H1 (cell line): ENCODE results near the gene FGF23. TPM values are rescaled to one million over a fixed set of nuclear protein-coding genes. Genes with fewer than 3 reads are reported as not detected.

Experiments
- CTCF ChIA-PET: fragments of 300-600 bp; sonication (Branson Sonifier 250); formaldehyde crosslinking; loops from one replicate; lab custom pipeline; 2021; ENCODE audit not compliant: partially characterized antibody; lab: Charles Lee
- POLR2A ChIA-PET: fragments of 300-600 bp; sonication (Branson Sonifier 250); formaldehyde crosslinking; loops from one replicate; lab custom pipeline; 2021; ENCODE audit warnings: inconsistent platforms; ENCODE audit not compliant: partially characterized antibody; lab: Charles Lee
- DNase-seq, 2 experiments: peaks; one replicate each; pipeline versions ENCODE4 v3.0.0 to v3.0.0-alpha.2; 2010 to 2022; ENCODE audit warnings: low spot score in 2 of 2, low read depth in 1 of 2, mixed read lengths in 1 of 2
- FAIRE-seq: peaks from 2 replicates; lab custom pipeline; 2011; peaks lifted over from hg19 to GRCh38; lab: Jason Lieb, UNC
- H2AFZ ChIP-seq: 2 replicates; pipeline ENCODE4 v1.8.1; 2012; ENCODE audit warnings: low read length, inconsistent platforms
- H2AK5ac ChIP-seq: 2 replicates; pipeline ENCODE4 v1.6.1; 2013; ENCODE audit warnings: low read depth, low read length
- H2BK120ac ChIP-seq: replicated peaks from 2 replicates; pipeline ENCODE3; 2013; ENCODE audit warnings: low read depth, low read length, inconsistent platforms
- H2BK12ac ChIP-seq: 2 replicates; pipeline ENCODE4 v1.6.1; 2013; ENCODE audit warnings: low read depth, low read length
- H2BK15ac ChIP-seq: 2 replicates; pipeline ENCODE4 v1.6.1; 2013; ENCODE audit warnings: low read length
- H2BK20ac ChIP-seq: 2 replicates; pipeline ENCODE4 v1.6.1; 2013; ENCODE audit warnings: low read length
- H2BK5ac ChIP-seq: 2 replicates; pipeline ENCODE4 v1.6.1; 2013; ENCODE audit warnings: low read depth, low read length
- H3K14ac ChIP-seq: 2 replicates; pipeline ENCODE4 v1.6.1; 2013; ENCODE audit warnings: inconsistent platforms; ENCODE audit not compliant: insufficient read length
- H3K18ac ChIP-seq: 2 replicates; pipeline ENCODE4 v1.6.1; 2013; ENCODE audit warnings: low read length; ENCODE audit errors: extremely low read depth
- H3K23ac ChIP-seq: 2 replicates; pipeline ENCODE4 v1.6.1; 2013; ENCODE audit warnings: inconsistent platforms; ENCODE audit not compliant: insufficient read length
- H3K23me2 ChIP-seq: 2 replicates; pipeline ENCODE4 v1.6.1; 2013; ENCODE audit warnings: low read depth, low read length
- H3K27ac ChIP-seq: 2 replicates; pipeline ENCODE4 v1.6.1; 2011; ENCODE audit warnings: low read depth, low read length, inconsistent platforms
- H3K27me3 ChIP-seq, 4 experiments: replicated peaks in 1 of 4; 1 replicate in 1 of 4; 2 replicates in 3 of 4; pipeline versions ENCODE4 v1.6.1 to v1.8.1; 2011 to 2013; ENCODE audit warnings: low read length in 3 of 4, mild to moderate bottlenecking in 3 of 4, inconsistent platforms in 2 of 4, mixed read lengths in 2 of 4, moderate library complexity in 1 of 4; ENCODE audit not compliant: control insufficient read depth in 3 of 4, insufficient read depth in 3 of 4; ENCODE audit errors: extremely low read depth in 1 of 4
- H3K36me3 ChIP-seq, 4 experiments: 2 replicates each; pipeline versions ENCODE4 v1.6.1 to v1.8.1; 2011 to 2013; ENCODE audit warnings: mild to moderate bottlenecking in 4 of 4, low read length in 3 of 4, moderate library complexity in 2 of 4, control low read depth in 1 of 4, inconsistent platforms in 1 of 4; ENCODE audit not compliant: insufficient read depth in 4 of 4, control insufficient read depth in 2 of 4
- H3K4ac ChIP-seq: replicated peaks from 2 replicates; pipeline ENCODE3; 2013; ENCODE audit warnings: low read length, low read depth, mixed read lengths, inconsistent platforms; ENCODE audit not compliant: insufficient read length
- H3K4me1 ChIP-seq, 4 experiments: replicated peaks in 1 of 4; 1 replicate in 1 of 4; 2 replicates in 3 of 4; pipeline versions ENCODE4 v1.6.1 to v1.8.1; 2011 to 2013; ENCODE audit warnings: low read length in 3 of 4, inconsistent platforms in 2 of 4, mixed read lengths in 1 of 4; ENCODE audit not compliant: insufficient read depth in 4 of 4, control insufficient read depth in 3 of 4
- H3K4me2 ChIP-seq, 2 experiments: 2 replicates each; pipeline versions ENCODE4 v1.6.1 to v1.8.1; 2011 to 2013; ENCODE audit warnings: low read depth in 2 of 2, low read length in 2 of 2, control low read depth in 1 of 2, inconsistent platforms in 1 of 2, mild to moderate bottlenecking in 1 of 2; ENCODE audit not compliant: insufficient read depth in 1 of 2
- H3K4me3 ChIP-seq, 4 experiments: fragments of 200-600, 300-600 bp in 1 of 4; sonication (generic), shearing (Covaris generic), sonication (Bioruptor Twin) in 1 of 4; 2 replicates each; pipeline versions ENCODE4 v1.5.1 to v1.8.1; 2011 to 2016; ENCODE audit warnings: low read length in 4 of 4, low read depth in 3 of 4, control low read depth in 2 of 4, inconsistent platforms in 2 of 4, mild to moderate bottlenecking in 2 of 4, mixed read lengths in 1 of 4, moderate library complexity in 1 of 4; ENCODE audit not compliant: insufficient read depth in 2 of 4; ENCODE audit errors: extremely low read depth in 1 of 4
- H3K56ac ChIP-seq: replicated peaks from 2 replicates; pipeline ENCODE3; 2013; ENCODE audit warnings: low read depth, mild to moderate bottlenecking, mixed read lengths, low read length, inconsistent platforms; ENCODE audit not compliant: insufficient read length
- H3K79me1 ChIP-seq: 2 replicates; pipeline ENCODE4 v1.6.1; 2013; ENCODE audit warnings: low read depth, low read length, control low read depth
- H3K79me2 ChIP-seq, 2 experiments: 2 replicates each; pipeline versions ENCODE4 v1.6.1 to v1.8.1; 2012 to 2013; ENCODE audit warnings: low read length in 2 of 2, mild to moderate bottlenecking in 2 of 2, inconsistent platforms in 1 of 2; ENCODE audit not compliant: insufficient read depth in 2 of 2, control insufficient read depth in 1 of 2
- H3K9ac ChIP-seq, 4 experiments: replicated peaks in 1 of 4; 1 replicate in 1 of 4; 2 replicates in 3 of 4; pipeline versions ENCODE4 v1.6.1 to v1.8.1; 2011 to 2013; ENCODE audit warnings: low read depth in 3 of 4, low read length in 3 of 4, control low read depth in 2 of 4, mild to moderate bottlenecking in 2 of 4, moderate library complexity in 2 of 4, inconsistent platforms in 1 of 4; ENCODE audit errors: extremely low read depth in 1 of 4
- H3K9me3 ChIP-seq, 2 experiments: 2 replicates each; pipeline versions ENCODE4 v1.6.1 to v1.8.1; 2012 to 2013; ENCODE audit warnings: mild to moderate bottlenecking in 2 of 2, moderate library complexity in 2 of 2, control low read depth in 1 of 2, inconsistent platforms in 1 of 2, low read depth in 1 of 2, low read length in 1 of 2, mixed read lengths in 1 of 2; ENCODE audit not compliant: insufficient read depth in 2 of 2
- H4K20me1 ChIP-seq, 2 experiments: replicated peaks in 1 of 2; 2 replicates each; pipeline versions ENCODE3 to v1.8.1; 2011 to 2013; ENCODE audit warnings: inconsistent platforms in 2 of 2, low read length in 2 of 2, mild to moderate bottlenecking in 1 of 2; ENCODE audit not compliant: insufficient read depth in 2 of 2, control insufficient read depth in 1 of 2
- H4K5ac ChIP-seq: 2 replicates; pipeline ENCODE4 v1.6.1; 2013; ENCODE audit warnings: low read length, low read depth, mixed read lengths, inconsistent platforms; ENCODE audit not compliant: insufficient read length
- H4K8ac ChIP-seq: 2 replicates; pipeline ENCODE4 v1.8.0; 2013; ENCODE audit warnings: mild to moderate bottlenecking, moderate library complexity, low read length, inconsistent platforms; ENCODE audit not compliant: insufficient read depth; ENCODE audit errors: extremely low read depth
- H4K91ac ChIP-seq: replicated peaks from 2 replicates; pipeline ENCODE3; 2013; ENCODE audit warnings: low read length, mixed read lengths, inconsistent platforms; ENCODE audit not compliant: insufficient read length
- BACH1 ChIP-seq: IDR thresholded peaks from 2 replicates; pipeline ENCODE4 v1.6.1; 2012; ENCODE audit warnings: low read length, improper control_type of control experiment
- BRCA1 ChIP-seq: IDR thresholded peaks from 2 replicates; pipeline ENCODE4 v1.6.1; 2012; ENCODE audit warnings: low read depth, low read length, improper control_type of control experiment
- CHD2 ChIP-seq: IDR thresholded peaks from 2 replicates; pipeline ENCODE4 v1.6.1; 2012; ENCODE audit warnings: low read length, improper control_type of control experiment
- EP300 ChIP-seq, 2 experiments: IDR thresholded peaks; 1 replicate in 1 of 2; 2 replicates in 1 of 2; pipeline ENCODE4 v1.6.1; 2011 to 2012; ENCODE audit warnings: low read depth in 2 of 2, low read length in 2 of 2, mild to moderate bottlenecking in 2 of 2, borderline replicate concordance in 1 of 2, inconsistent platforms in 1 of 2, moderate library complexity in 1 of 2
- FOSL1 ChIP-seq: IDR thresholded peaks from 2 replicates; pipeline ENCODE4 v1.6.1; 2011; ENCODE audit warnings: mild to moderate bottlenecking, low read depth, low read length, moderate library complexity; ENCODE audit not compliant: insufficient read depth
- KDM1A ChIP-seq: fragments of 200-600, 300-600 bp; sonication (generic); IDR thresholded peaks from 2 replicates; pipeline ENCODE4 v1.7.1; 2016; ENCODE audit warnings: mild to moderate bottlenecking, low read length, borderline replicate concordance
- NRF1 ChIP-seq: IDR thresholded peaks from 2 replicates; pipeline ENCODE4 v1.6.1; 2011; ENCODE audit warnings: mild to moderate bottlenecking, low read depth, low read length, improper control_type of control experiment
- POLR2A ChIP-seq, 2 experiments: IDR thresholded peaks; 1 replicate in 1 of 2; 2 replicates in 1 of 2; pipeline ENCODE4 v1.6.1; 2011; ENCODE audit warnings: low read depth in 2 of 2, low read length in 2 of 2, mild to moderate bottlenecking in 2 of 2; ENCODE audit errors: control extremely low read depth in 1 of 2
- RAD21 ChIP-seq, 2 experiments: IDR thresholded peaks in 1 of 2; conservative IDR thresholded peaks in 1 of 2; 2 replicates each; pipeline ENCODE4 v1.6.1; 2011; ENCODE audit warnings: low read depth in 2 of 2, low read length in 2 of 2, improper control_type of control experiment in 1 of 2, inconsistent platforms in 1 of 2, mild to moderate bottlenecking in 1 of 2, moderate library complexity in 1 of 2
- SP1 ChIP-seq: IDR thresholded peaks from 2 replicates; pipeline ENCODE4 v1.6.1; 2011; ENCODE audit warnings: low read depth, low read length
- TAF7 ChIP-seq: optimal IDR thresholded peaks from 2 replicates; pipeline ENCODE3; 2011; ENCODE audit warnings: low read depth, mild to moderate bottlenecking, inconsistent platforms, low read length, moderate library complexity, borderline replicate concordance
- WGBS, 2 experiments: shearing (Covaris generic) in 1 of 2; methylation state at CpG; one replicate each; pipeline versions ENCODE4 v1.1.6 to v1.1.7; 2013 to 2015; ENCODE audit warnings: low lambda C conversion rate in 2 of 2, mixed read lengths in 2 of 2, inconsistent platforms in 1 of 2, low coverage in 1 of 2, missing lambda C conversion rate in 1 of 2; ENCODE audit not compliant: insufficient replicate concordance in 2 of 2, insufficient coverage in 1 of 2, insufficient read length in 1 of 2; ENCODE audit errors: extremely low coverage in 1 of 2, missing lambda C conversion rate in 1 of 2; 5-methylcytosine and 5-hydroxymethylcytosine counted together
- polyA plus RNA-seq, 7 experiments: library from polyadenylated mRNA; depleted of rRNA in 3 of 7; stranded (reverse) in 5 of 7; unstranded in 2 of 7; fragments of >200 nt in 5 of 7; fragments of 200-250 nt in 2 of 7; gene quantifications; 1 replicate in 5 of 7; 2 replicates in 1 of 7; 4 replicates in 1 of 7; pipeline versions ENCODE4 v1.2.1 to v1.2.3, GENCODE V29; 2011 to 2013; ENCODE audit warnings: missing spikeins in 2 of 7, mixed read lengths in 2 of 7
- total RNA-seq: library from RNA; stranded (reverse); fragmentation: NEBNext Ultra II Directional; extraction: Animal tissue kit (Norgen Biotek cat#: 25700); gene quantifications from 2 replicates; pipeline ENCODE4 v1.2.1, GENCODE V29; 2021
- TF ChIP-seq, protein P1 (sequence below): IDR thresholded peaks from 2 replicates; pipeline ENCODE4 v1.6.1; 2011; ENCODE audit warnings: low read depth, mild to moderate bottlenecking, low read length; ENCODE audit not compliant: insufficient read depth
- TF ChIP-seq, protein P2 (sequence below): IDR thresholded peaks from 2 replicates; pipeline ENCODE4 v1.6.1; 2011; ENCODE audit warnings: low read length, improper control_type of control experiment

The FGF23 gene
- total and polyA plus RNA-seq, 2 of the 8 experiments (the other 6 are each of a cell fraction or from before 2014, with no cell fraction given), result 0.35 to 0.67 TPM

DNA sequence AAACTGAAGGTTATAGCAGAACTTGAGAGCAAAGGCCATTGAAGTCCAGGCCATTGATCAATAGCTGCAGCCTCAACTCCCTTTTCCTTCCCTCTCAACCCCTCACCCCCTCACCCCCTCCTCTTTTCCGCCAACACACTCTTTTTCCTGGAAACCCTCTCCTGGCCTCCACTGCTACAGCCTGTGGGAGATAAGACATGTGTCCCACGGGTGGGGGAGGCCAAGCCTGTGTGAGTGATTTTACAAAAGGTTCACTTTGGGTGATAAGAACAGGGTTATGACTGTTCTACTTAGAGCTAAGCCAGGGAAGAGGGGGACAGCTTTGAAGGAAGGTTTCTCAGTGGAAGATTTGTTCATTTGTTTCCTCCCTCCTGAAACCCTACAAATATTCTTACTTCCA lies 9.2 kb upstream of the FGF23 start:
- H3K4me2 ChIP-seq, result no peak overlapping the region
- ChIA-PET CTCF (interaction anchor here (1.5 to 1.6 kb wide), 2 partner anchors 17 to 138 kb away, joined by 5 read pairs; no protein-coding TSS in a partner anchor), POLR2A (no interaction called here)
- H3K23me2 ChIP-seq, result no peaks in the 10 kb centered on the region
- no peak overlapping the region for H3K23ac ChIP-seq
- H3K9ac ChIP-seq, result no peak overlapping the region
- FAIRE-seq (no peak), DNase-seq (no peak)
- H2AFZ ChIP-seq, result no peak overlapping the region
- no peaks in the 10 kb centered on the region for H3K36me3 ChIP-seq
- no peak overlapping the region for H4K5ac ChIP-seq
- no peaks in the 10 kb centered on the region for H3K79me2 ChIP-seq
- H2BK12ac ChIP-seq, result no peak overlapping the region
- 80% methylated on average over 1 to 2 of the region's 2 CpGs for WGBS, 2 experiments
- H3K4me1 ChIP-seq, result peaks cover 0 to under 1% (median 0%) of the 10 kb centered on the region in 4 experiments; a peak in 1 of 7 replicates
- no peak overlapping the region for H3K14ac ChIP-seq
- no peaks in the 10 kb centered on the region for H3K79me1 ChIP-seq
- H2BK20ac ChIP-seq, result no peak overlapping the region
- no peak overlapping the region for H2BK15ac ChIP-seq
- no peak overlapping the region for H2AK5ac ChIP-seq
- H3K18ac ChIP-seq, result no peak overlapping the region
- H3K56ac ChIP-seq, result no peak overlapping the region
- no peak overlapping the region for H4K91ac ChIP-seq
- H2BK120ac ChIP-seq, result no peak overlapping the region
- H3K4ac ChIP-seq, result no peak overlapping the region
- H3K9me3 ChIP-seq, result no peaks in the 10 kb centered on the region
- no peak overlapping the region for H3K4me3 ChIP-seq
- H3K27ac ChIP-seq, result no peak overlapping the region
- H4K20me1 ChIP-seq, result no peaks in the 10 kb centered on the region
- no peak overlapping the region for H2BK5ac ChIP-seq
- H3K27me3 ChIP-seq, result peaks cover 0 to 1% (median 0%) of the 10 kb centered on the region in 4 experiments; a peak in 1 of 7 replicates
- H4K8ac ChIP-seq, result no peak overlapping the region
- TF ChIP-seq POLR2A (IDR thresholded peaks at IDR 0.05; ENCODE audit: control extremely low read depth in 1 of 2, low read depth in 2 of 2, low read length in 2 of 2) (no peak), FOSL1 (no peak), RAD21 (IDR thresholded peaks at IDR 0.05 in 1 of 2, conservative IDR thresholded peaks at IDR 0.05 in 1 of 2; ENCODE audit: low read depth in 2 of 2, low read length in 2 of 2) (no peak), BRCA1 (no peak), CHD2 (no peak), KDM1A (no peak), SP1 (no peak), NRF1 (no peak), TAF7 (no peak), EP300 (IDR thresholded peaks at IDR 0.05; ENCODE audit: borderline replicate concordance in 1 of 2, low read depth in 2 of 2, low read length in 2 of 2) (no peak), BACH1 (no peak)
- TF ChIP-seq, protein P1, sequence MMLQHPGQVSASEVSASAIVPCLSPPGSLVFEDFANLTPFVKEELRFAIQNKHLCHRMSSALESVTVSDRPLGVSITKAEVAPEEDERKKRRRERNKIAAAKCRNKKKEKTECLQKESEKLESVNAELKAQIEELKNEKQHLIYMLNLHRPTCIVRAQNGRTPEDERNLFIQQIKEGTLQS, result no peak
- TF ChIP-seq, protein P2, sequence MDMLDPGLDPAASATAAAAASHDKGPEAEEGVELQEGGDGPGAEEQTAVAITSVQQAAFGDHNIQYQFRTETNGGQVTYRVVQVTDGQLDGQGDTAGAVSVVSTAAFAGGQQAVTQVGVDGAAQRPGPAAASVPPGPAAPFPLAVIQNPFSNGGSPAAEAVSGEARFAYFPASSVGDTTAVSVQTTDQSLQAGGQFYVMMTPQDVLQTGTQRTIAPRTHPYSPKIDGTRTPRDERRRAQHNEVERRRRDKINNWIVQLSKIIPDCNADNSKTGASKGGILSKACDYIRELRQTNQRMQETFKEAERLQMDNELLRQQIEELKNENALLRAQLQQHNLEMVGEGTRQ, result no peak
